ENCODE measurements around the gene SLC39A2. TPM values are rescaled to one million over a fixed set of nuclear protein-coding genes. Genes with fewer than 3 reads are reported as not detected.

Gene SLC39A2
- total RNA-seq, 1 donor from 2014 or later = 0.25 TPM

GRCh38 chr14:21034707-21035106 lies 35.6 kb downstream of the SLC39A2 start, which contains the start of gene RNASE13:
TSS of gene RNASE13 (minus strand) at chr14:21034807. CDS start at chr14:21034288, 519 bp downstream.
- no peak for TF ChIP-seq CTCF (IDR thresholded peaks at IDR 0.05; ENCODE audit: insufficient read depth, low read length, poor library complexity, severe bottlenecking)
- no peaks in the 10 kb centered on the region for H3K36me3 ChIP-seq (ENCODE audit: control insufficient read depth, insufficient read depth, low read length)
- no peak for DNase-seq (ENCODE audit: low read depth)
- peaks cover 8% of the 10 kb centered on the region for H3K27me3 ChIP-seq (ENCODE audit: control insufficient read depth, insufficient read depth, low read length)
- no peak within 1 kb of the TSS for H3K4me3 ChIP-seq (ENCODE audit: low read depth, low read length)

- TF ChIP-seq CTCF (IDR thresholded peaks at IDR 0.05; ENCODE audit: insufficient read depth, low read length, poor library complexity, severe bottlenecking) = no peak
- Histone ChIP-seq H3K36me3 (ENCODE audit: control insufficient read depth, insufficient read depth, low read length) (no peaks in the 10 kb centered on the region), H3K4me3 (ENCODE audit: low read depth, low read length) (no peak overlapping the region), H3K27me3 (ENCODE audit: control insufficient read depth, insufficient read depth, low read length) (peaks cover 5% of the 10 kb centered on the region)
- DNase-seq (ENCODE audit: low read depth) = no peak
Observed at GRCh38 chr14:21036751-21037150, 37.7 kb downstream of the SLC39A2 start.

GRCh38 chr14:21037156-21037555 lies 38.1 kb downstream of the SLC39A2 start:
- H3K36me3 ChIP-seq (ENCODE audit: control insufficient read depth, insufficient read depth, low read length) = no peaks in the 10 kb centered on the region
- no peak for TF ChIP-seq CTCF (IDR thresholded peaks at IDR 0.05; ENCODE audit: insufficient read depth, low read length, poor library complexity, severe bottlenecking)
- peaks cover 2% of the 10 kb centered on the region for H3K27me3 ChIP-seq (ENCODE audit: control insufficient read depth, insufficient read depth, low read length)
- H3K4me3 ChIP-seq (ENCODE audit: low read depth, low read length) = no peak overlapping the region
- no peak for DNase-seq (ENCODE audit: low read depth)

- Histone ChIP-seq H3K36me3 (ENCODE audit: control insufficient read depth, insufficient read depth, low read length) (no peaks in the 10 kb centered on the region), H3K27me3 (ENCODE audit: control insufficient read depth, insufficient read depth, low read length) (peaks cover 6% of the 10 kb centered on the region), H3K4me3 (ENCODE audit: low read depth, low read length) (no peak overlapping the region)
- no peak for TF ChIP-seq CTCF (IDR thresholded peaks at IDR 0.05; ENCODE audit: insufficient read depth, low read length, poor library complexity, severe bottlenecking)
- no peak for DNase-seq (ENCODE audit: low read depth)
Observed at GRCh38 chr14:21038441-21039422, 39.6 kb downstream of the SLC39A2 start.

- H3K27me3 ChIP-seq (ENCODE audit: control insufficient read depth, insufficient read depth, low read length) = peaks cover 4% of the 10 kb centered on the region
- TF ChIP-seq CTCF (IDR thresholded peaks at IDR 0.05; ENCODE audit: insufficient read depth, low read length, poor library complexity, severe bottlenecking) = peak; percentile 61
- DNase-seq (ENCODE audit: low read depth) = no peak
- no peak overlapping the region for H3K4me3 ChIP-seq (ENCODE audit: low read depth, low read length)
- H3K36me3 ChIP-seq (ENCODE audit: control insufficient read depth, insufficient read depth, low read length) = no peaks in the 10 kb centered on the region
Observed at GRCh38 chr14:21039585-21040369, 40.7 kb downstream of the SLC39A2 start.
